ENCODE results near the gene UNCX.
"Not testable (repeated sequence)": the region's sequence is repeated elsewhere in the genome, so short reads cannot be mapped to it uniquely, and the experiment has no call there.

UNCX gene

DNA sequence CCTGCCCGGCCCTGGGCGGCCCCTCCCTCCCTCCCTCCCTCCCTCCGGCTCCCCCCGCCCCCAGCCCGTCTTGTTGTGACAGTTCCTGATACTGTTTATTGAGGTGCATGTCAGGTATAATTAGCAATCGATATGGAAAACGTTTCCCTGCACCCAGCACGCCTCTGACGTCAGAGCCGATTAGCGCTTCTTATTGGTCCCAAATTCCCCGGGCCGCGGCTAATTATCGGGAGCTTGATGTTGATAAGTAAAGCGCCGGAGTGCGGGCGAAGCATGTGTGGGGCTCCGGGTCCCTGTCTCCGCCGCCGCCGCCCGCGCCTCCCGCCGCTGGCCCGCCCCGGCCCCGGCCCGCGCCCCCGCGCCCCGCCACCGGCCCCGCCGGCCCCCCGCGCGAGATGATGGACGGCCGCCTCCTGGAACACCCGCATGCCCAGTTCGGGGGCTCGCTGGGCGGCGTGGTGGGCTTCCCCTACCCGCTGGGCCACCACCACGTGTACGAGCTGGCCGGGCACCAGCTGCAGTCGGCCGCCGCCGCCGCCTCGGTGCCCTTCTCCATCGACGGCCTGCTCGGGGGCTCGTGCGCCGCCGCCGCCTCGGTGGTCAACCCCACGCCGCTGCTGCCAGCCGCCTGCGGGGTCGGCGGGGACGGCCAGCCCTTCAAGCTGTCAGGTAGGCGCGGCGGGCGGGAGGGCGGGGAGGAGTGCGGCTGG, at the start of gene UNCX:
TSS of gene UNCX (plus strand) at position 250 of the 710 bp plus-strand sequence. CDS start at position 396, 146 bp downstream.
- no peak for DNase-seq

DNA sequence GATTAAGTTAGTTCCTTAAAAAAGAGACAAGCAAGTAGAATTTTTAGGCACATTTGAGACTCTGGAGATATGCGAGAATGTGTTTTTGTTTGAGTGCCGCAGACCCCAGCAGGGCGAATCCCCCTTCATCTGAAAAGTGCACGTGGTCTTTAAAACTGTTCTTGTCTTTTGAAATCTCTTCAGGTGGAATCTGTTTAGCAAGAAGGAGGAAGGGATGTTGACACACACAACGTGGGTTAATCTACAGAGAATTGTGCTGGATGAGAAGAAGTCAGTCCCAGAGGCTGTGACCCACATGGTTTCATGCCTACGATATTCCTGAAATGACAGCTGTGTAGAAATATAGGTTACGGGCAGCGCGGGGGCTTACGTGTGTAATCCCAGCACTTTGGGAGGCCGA, 45.5 kb upstream of the UNCX start:
- no peak for DNase-seq

DNA sequence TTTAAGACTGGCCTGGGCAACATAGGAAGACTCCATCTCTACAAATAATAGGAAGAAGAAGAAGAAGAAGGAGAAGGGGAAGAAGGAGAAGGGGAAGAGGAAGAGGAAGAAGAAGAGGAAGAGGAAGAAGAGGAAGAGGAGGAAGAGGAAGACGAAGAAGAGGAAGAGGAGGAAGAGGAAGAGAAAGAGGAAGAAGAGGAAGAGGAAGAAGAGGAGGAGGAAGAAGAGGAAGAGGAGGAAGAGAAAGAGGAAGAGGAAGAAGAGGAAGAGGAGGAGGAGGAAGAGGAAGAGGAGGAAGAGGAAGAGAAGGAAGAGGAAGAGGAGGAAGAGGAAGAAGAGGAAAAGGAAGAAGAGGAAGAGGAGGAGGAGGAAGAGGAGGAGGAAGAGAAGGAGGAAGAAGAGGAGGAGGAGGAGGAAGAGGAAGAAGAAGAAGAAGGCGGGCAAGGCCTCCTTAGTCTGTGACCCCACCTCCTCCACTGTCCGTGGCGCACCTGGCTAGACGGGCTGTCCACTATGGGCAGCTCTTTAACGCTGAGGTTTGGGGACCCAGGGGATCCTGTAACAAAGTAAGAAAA, 43.9 kb upstream of the UNCX start:
- DNase-seq = no peak

DNA sequence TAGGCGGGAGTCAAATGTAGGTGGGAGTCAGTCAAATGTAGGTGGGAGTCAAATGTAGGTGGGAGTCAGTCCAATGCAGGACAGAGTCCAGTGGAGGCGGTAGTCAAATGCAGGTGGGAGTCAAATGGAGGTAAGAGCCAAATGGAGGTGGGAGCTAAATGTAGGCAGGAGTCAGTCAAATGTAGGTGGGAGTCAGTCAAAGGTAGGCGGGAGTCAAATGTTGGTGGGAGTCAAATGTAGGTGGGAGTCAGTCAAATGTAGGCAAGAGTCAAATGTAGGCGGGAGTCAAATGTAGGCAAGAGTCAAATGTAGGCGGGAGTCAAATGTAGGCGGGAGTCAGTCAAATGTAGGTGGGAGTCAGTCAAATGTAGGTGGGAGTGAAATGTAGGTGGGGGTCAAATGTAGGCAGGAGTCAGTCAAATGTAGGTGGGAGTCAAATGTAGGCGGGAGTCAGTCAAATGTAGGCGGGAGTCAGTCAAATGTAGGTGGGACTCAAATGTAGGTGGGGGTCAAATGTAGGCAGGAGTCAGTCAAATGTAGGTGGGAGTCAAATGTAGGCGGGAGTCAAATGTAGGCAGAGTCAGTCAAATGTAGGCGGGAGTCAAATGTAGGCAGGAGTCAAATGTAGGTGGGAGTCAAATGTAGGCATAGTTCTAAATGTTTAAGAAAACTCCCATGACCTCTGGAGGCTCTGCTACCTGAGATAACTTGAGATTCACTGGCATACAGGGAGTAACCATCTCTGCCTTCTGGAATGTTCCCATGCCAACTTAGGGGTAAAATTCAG, 42.5 kb upstream of the UNCX start:
- no peak for DNase-seq

DNA sequence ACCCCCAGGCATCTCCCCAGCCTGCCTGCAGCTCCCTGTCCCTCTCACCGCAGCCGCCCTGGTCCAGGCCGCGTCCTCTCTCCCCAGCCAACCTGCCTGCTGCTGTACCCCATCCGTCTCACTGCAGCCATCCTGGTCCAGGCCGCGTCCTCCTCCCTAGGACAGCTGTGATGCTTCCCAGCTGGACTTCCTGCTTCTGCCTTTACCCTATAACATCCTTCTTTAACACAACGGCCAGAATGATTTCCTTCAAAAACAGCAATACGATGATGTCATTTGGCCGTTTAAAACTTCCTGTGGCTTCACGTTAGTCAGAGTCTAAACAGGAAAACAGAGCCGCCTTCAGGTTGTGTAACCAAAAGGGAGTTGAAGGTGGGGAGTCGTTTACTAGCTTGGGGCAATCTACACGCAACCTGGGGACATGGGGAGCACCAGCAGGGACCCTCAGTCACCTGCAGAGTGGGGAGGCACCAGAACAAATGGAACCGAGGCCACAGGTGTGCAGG, 40.4 kb upstream of the UNCX start:
- DNase-seq = no peak

DNA sequence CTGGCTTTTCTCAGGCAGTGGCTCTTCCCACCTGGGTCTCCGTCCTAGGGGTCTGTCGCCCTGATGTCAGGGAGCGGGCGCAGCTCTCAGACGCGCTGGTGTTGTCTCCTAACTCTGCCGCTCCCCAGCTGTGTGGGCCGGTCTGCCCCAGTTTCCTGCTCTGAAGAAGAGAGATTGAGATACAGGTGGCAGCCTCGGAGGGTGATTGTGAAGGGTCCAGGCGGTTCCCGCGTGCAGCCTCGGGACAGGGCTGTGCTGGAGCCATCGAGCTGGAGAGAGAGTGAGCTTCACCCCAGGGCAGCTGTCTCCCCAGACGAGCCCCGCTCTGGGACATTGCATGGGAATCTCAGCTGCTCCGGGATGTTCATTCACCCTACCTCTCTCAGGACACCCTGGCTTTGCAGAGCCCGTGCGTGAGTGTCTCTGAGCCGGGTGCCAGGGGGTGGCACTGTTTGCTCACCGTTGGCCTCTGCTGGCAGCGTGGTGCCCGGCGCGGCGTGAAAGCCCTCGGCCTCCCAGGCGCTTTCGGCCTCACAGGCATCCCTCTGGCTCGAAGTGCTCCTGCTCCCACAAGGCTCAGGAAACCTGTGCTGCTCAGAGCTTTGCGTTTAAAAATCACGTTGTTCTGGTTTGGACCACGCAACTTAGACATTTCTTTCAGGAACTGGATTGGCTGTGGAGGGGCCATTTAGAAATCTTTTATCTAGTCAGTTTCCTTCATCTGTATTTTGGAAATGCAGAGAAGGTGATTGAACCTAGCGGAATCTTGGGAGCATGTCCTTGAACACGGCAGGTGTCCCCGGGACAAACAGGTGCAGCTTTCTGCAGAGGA, 38.9 kb upstream of the UNCX start:
- DNase-seq = no peak

DNA sequence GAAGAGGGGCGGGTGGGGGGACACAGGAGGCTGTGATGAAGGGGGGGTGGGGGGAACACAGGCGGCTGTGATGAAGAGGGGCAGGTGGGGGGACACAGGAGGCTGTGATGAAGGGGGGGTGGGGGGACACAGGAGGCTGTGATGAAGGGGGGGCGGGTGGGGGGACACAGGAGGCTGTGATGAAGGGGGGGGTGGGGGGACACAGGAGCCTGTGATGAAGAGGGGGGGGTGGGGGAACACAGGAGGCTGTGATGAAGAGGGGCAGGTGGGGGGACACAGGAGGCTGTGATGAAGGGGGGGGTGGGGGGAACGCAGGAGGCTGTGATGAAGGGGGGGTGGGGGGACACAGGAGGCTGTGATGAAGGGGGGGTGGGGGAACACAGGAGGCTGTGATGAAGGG, 36.2 kb upstream of the UNCX start:
- not testable (repeated sequence) for DNase-seq

DNA sequence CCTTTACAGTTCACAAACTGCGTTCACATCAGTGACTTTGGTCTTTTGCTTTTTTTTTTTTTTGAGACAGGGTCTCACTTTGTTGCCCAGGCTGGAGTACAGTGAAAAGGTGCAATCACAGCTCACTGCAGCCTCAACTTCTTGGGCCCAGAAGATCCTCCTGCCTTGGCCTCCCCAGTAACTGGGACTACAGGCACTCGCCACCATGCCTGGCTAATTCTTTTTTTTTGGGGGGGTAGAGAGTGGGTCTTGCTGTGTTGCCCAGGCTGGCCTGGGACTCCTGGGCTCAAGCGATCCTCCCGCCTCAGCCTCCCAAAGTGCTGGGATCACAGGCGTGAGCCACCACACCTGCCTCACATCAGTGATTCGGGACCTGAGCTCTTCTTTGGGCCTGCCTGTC, 35.7 kb upstream of the UNCX start:
- DNase-seq = no peak

DNA sequence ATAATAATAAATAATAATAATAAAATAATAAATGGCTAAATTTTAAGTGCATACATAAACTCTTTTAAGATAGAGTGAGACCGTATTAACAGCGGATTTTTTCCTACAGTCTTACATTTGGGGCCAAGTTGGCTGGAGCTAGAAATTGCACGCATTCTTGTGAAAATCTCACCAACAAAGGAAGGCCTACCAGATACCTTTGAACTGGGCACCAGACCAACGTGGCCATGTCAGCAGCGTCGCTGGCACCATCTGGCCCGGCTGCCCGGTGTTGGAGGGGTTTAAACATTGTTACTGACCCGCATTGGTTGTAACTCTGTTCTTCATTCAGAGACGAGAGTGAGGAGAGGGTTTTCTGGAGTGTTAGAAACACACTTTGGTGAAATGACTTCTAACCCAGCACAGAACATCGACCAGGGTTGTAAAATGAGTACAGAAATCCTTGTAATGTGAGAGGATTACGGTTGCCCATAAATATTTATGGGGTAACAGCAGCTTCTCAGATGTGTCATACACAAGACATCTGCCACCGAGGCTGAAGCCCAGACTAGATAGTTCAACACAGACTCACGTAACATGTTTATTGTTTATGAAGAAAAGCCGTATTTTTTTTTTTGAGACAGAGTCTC, 34.6 kb upstream of the UNCX start:
- DNase-seq = no peak

DNA sequence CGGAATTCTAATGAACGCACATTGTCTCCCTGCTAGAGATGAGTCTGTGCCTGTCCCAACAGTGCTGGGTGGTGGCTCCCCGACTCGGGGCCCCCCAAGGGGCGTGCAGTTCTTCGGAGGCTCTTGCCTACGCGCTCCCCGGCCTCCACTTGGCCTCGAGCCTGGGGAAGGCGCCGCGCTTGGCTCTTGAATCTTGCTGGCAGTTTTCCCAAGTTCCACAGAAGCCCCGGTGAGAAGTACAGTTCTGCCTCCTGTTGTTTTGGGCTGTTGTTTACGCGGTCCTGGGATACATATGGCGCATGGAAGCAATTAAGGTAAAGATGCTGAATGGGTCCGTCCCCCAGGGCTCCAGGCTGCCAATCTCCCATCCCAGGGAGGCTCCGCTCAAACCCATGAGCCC, 32.6 kb upstream of the UNCX start:
- no peak for DNase-seq

DNA sequence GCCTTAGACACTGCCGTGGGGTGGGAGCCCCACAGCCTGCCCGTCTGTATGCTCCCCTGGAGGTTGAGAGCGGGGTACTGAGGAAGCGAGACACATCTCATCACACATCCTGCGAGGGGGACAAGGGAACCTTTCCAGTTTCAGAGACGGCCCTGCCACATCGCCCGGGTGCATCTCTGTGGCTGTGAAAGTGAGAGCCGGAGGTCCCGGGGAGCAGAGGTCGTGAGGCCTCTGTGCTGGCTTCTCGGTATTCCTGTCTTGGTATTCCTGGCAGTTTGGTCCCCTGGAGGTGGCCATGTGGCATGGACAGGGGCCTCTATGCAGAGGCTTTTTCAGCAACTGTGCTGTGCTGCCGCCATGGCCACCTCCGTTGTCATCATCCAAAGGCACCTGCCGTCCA, 30.8 kb upstream of the UNCX start:
- DNase-seq = no peak

DNA sequence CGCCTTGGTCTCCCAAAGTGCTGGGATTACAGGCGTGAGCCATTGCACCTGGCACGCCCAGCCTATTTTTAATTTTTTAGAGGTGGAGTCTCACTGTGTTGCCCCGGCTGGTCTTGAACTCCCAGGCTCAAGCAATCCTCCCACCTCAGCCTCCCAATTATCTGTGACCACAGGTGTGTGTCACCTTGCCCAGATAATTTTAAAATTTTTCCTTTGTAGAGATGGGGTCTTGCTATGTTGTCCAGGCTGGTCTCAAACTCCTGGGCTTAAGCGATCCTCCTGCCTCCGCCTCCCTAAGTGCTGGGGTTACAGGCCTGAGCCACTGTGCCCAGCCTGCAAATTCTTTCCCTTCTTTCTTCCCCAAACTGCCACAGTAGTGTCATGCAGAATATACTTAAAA, 29.8 kb upstream of the UNCX start:
- not testable (repeated sequence) for DNase-seq

DNA sequence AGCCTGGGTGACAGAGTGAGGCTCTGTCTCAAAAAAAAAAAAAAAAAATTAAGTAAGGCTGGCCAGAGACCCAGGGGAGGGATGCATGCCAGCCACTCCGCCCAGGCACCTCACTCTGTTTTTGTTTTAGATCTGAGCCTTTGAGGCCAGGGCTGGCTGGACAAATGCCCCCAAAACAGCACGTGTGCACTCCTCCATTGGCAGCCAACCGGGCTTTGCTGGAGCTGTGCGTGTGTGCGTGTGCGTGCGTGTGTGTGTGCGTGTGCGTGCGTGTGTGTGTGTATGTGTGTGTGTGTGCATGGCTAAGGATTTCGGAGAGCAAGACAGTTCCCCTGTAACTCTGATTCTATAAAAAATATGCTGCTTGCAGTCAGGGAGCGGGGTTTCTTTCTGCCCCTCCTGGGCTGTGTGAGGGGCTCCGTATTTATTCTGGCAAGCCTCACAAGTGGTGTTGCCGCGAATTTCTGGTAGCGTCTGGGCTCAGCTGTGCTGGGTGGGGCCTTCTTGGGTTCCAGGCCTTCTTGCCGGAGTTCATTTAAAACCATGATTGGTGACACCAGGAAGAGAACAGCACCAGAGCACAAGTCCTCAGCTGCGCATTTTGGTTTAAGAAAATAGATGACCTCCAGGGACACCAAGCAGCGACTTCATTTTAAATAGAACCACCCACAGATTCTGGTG, 28.1 kb upstream of the UNCX start:
- DNase-seq = no peak

DNA sequence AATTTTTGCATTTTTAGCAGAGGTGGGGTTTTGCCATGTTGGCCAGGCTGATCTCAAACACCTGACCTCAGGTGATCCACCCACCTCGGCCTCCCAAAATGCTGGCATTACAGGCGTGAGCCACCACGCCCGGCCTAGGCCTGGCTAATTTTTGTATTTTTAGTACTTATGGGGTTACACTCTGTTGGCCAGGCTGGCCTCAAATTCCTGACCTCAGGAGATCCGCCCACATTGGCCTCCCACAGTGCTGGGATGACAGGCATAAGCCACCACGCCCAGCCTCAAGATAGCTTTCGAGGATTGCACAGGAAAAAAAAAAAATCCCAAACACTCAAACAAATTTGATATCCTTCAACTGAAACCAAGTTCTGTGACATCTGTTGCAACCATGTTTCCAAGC, 26.9 kb upstream of the UNCX start:
- not testable (repeated sequence) for DNase-seq

DNA sequence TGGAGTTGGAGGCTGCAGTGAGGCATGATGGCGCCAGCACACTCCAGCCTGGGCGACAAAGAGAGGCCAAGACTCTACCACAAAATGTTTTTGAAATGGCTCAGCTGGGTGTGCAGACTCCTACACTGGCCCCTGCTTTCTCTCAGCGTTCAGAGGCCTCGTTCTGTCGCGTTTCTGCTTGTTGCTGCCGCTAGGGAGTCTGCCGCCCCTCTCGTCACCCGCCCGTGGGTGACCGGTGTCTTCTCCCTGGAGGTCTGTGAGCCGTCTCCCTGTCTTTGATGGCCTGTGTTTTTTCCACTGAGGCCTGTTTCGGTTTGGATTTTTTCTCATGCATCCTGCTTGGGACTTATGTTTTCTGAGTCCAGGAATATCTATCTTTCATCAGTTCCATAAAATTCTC, 23.6 kb upstream of the UNCX start:
- DNase-seq = no peak

DNA sequence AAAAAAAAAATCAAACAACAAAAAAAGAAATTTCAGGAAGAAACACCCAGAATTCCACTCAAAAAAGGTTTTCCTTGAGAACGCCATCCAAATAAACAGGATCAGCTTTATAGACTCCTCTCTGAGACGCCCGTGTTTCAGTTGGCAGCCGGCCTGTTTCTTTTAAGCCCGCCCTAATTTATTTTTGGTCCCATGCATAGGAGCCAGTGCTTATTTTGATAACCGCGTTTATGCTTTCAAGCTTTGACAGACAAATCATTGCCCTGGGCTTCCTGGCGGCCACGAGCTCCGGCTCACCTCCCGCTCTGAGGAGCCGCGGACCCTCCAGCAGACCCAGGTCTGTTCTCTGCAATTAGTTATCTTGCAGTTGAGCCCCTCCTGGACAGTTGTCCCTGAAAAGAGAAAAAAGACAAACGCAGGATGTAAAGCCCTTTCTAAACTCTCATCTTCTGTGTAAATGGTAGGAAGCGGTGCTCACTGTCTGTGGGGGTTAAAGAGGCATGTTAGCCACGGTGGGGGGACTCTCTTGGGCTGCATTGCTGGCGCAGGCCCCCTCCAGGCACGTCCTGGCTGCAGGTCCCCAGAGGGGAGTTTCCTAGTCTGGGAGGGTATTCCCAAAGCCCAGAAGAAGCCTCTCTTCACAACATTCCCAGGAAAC, 22.2 kb upstream of the UNCX start:
- DNase-seq = no peak

DNA sequence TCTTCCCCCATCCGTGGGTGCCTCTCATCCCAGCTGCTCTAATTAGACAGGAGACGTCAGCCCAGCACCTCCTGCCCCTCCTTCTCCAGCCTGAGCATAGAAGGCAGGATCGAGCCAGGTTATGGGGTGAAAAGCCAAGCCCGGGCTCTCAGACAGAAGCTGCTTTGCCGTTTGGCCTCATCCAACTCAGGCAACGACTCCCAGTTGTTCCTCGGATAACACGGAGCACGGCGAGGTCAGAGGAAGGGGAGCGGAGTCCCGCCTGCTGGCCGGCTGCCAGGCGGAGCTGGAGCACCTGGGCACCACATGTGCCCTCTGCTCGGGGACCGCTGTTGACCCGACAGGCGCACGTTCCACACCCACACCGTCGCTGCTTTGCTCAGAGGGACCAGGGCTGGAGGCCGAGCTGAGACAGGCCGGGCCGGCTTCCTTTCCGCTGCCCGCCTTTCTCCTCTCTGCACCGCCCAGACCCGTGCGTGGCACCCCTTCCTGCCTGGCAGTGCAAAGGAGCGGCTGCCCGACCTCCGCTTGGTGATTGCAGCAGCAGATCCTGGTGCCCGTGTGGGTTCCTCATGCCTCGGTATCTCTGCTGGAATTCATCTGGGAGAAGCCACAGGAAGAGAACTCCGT, 21.6 kb upstream of the UNCX start:
- no peak for DNase-seq

DNA sequence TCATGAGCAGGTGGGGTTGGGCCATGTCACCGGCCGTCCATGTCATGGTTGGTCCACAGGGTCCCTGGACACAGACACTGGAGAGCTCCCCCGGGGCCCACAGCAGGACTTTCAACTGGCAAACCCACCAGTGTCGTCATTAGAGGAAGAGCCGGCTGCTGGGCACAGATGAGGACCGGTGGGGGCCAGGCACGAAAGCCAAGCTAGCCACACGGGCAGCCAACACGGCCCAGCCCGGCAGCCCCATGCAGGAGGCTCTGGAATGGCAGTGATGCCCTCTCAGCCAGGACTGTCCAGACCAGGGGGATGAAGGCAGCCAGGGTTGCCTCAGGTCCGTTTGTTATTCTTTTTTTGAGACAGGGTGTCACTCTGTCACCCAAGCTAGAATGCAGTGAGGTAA, 21.1 kb upstream of the UNCX start:
- no peak for DNase-seq

DNA sequence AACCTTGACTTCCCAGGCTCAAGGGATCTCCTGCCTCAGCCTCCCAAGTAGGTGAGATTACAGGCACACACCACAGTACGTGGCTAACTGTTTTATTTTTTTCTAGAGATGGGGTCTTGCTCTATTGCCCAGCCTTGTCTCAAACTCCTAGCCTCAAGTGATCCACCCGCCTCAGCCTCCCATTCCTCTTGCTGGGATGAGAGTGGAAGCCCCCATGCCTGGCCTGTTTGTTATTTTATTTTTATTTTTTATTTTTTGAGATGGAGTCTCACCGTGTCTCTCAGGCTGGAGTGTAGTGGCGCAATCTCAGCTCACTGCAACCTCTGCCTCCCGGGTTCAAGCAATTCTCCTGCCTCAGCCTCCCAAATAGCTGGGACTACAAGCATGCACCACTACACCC, 20.6 kb upstream of the UNCX start:
- not testable (repeated sequence) for DNase-seq

DNA sequence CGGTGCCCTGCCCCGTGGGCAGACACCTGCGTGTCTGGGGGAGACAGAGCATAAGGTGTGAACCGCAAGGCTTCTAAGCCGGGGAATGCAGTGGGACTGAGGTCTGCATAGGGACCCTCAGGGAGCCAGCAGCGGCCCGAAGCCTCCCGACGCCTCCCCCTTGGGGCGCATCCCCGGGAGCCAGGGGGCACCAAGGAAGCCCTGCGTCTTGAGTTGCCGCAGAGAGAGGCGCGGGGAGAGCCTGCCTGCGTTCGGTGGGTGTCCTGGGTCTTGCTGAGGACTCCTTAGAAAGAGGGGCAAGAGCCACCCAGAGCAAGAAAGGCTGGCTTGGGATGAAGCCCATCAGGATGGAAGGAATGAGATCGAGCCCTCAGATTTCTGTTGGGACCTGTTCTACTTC, 18.2 kb upstream of the UNCX start:
- no peak for DNase-seq

Measured in NCI-H187 (cell line).